Sigmoid colon (tissue), 4 donors: ENCODE results near the gene TMEM25.

Source experiments
- EP300 ChIP-seq, 4 donors: sonication (generic); formaldehyde crosslinking; IDR thresholded peaks; one replicate each; pipeline ENCODE4 v1.6.1; 2017; ENCODE audit warnings: antibody characterized with exemption in 4 of 4
- POLR2A ChIP-seq, 2 donors: fragments of 450-650 bp; IDR thresholded peaks; one replicate each; pipeline ENCODE4 v1.6.1; 2016; ENCODE audit warnings: antibody characterized with exemption in 2 of 2, mild to moderate bottlenecking in 2 of 2, moderate library complexity in 2 of 2
- POLR2AphosphoS5 ChIP-seq, 4 donors: sonication (generic); formaldehyde crosslinking; IDR thresholded peaks; one replicate each; pipeline ENCODE4 v1.6.1; 2017; ENCODE audit warnings: antibody characterized with exemption in 4 of 4
- TF ChIP-seq, protein P1 (sequence below), 4 experiments: fragments of 450-650 bp in 3 of 4; fragments of 200-600 bp in 1 of 4; IDR thresholded peaks; one replicate each; pipeline ENCODE4 v1.5.1; 2016 to 2019; ENCODE audit warnings: antibody characterized with exemption in 4 of 4, mild to moderate bottlenecking in 3 of 4, moderate library complexity in 2 of 4

GRCh38 chr11:118545533-118545932 is 14.5 kb downstream of the TMEM25 start:
- TF ChIP-seq, protein P1, sequence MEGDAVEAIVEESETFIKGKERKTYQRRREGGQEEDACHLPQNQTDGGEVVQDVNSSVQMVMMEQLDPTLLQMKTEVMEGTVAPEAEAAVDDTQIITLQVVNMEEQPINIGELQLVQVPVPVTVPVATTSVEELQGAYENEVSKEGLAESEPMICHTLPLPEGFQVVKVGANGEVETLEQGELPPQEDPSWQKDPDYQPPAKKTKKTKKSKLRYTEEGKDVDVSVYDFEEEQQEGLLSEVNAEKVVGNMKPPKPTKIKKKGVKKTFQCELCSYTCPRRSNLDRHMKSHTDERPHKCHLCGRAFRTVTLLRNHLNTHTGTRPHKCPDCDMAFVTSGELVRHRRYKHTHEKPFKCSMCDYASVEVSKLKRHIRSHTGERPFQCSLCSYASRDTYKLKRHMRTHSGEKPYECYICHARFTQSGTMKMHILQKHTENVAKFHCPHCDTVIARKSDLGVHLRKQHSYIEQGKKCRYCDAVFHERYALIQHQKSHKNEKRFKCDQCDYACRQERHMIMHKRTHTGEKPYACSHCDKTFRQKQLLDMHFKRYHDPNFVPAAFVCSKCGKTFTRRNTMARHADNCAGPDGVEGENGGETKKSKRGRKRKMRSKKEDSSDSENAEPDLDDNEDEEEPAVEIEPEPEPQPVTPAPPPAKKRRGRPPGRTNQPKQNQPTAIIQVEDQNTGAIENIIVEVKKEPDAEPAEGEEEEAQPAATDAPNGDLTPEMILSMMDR (IDR thresholded peaks at IDR 0.05) = no peak
- no peak for TF ChIP-seq POLR2AphosphoS5 (IDR thresholded peaks at IDR 0.05)
- no peak for TF ChIP-seq EP300 (IDR thresholded peaks at IDR 0.05)
- no peak for TF ChIP-seq POLR2A (IDR thresholded peaks at IDR 0.05)
